ENCODE data around the gene TBC1D2B.

DNA sequence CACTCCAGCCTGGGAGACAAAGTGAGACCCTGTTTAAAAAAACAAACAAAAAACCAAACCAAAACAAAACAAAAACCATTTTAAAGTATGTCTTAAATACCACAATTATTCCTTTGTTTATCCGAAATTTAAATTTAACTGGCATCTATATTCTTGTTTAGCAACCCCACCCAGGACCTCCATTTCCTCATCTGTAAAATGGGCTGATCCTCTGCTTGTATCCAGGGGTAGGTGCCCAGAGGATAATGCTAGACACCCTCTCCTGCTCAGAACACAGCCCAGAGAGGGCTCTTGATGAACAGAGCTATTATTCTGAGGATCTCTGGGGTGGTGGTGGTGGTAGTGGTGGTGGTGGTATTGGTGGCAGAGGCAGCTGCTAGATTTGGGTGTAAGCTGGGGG, 24.7 kb upstream of the TBC1D2B start:
- TF ChIP-seq, protein P1, sequence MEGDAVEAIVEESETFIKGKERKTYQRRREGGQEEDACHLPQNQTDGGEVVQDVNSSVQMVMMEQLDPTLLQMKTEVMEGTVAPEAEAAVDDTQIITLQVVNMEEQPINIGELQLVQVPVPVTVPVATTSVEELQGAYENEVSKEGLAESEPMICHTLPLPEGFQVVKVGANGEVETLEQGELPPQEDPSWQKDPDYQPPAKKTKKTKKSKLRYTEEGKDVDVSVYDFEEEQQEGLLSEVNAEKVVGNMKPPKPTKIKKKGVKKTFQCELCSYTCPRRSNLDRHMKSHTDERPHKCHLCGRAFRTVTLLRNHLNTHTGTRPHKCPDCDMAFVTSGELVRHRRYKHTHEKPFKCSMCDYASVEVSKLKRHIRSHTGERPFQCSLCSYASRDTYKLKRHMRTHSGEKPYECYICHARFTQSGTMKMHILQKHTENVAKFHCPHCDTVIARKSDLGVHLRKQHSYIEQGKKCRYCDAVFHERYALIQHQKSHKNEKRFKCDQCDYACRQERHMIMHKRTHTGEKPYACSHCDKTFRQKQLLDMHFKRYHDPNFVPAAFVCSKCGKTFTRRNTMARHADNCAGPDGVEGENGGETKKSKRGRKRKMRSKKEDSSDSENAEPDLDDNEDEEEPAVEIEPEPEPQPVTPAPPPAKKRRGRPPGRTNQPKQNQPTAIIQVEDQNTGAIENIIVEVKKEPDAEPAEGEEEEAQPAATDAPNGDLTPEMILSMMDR (IDR thresholded peaks at IDR 0.05) = no peak
- no peak for TF ChIP-seq POLR2A (IDR thresholded peaks at IDR 0.05)

Data from body of pancreas (tissue), 4 donors.